Endodermal cell (in vitro differentiated cells): ENCODE measurements around the gene CENPK. TPM values are rescaled to one million over a fixed set of nuclear protein-coding genes. Genes with fewer than 3 reads are reported as not detected.
"Not testable (repeated sequence)": the region's sequence is repeated elsewhere in the genome, so short reads cannot be mapped to it uniquely, and the experiment has no call there.

ENCODE experiments used
- DNase-seq: peaks from one replicate; pipeline ENCODE4 v3.0.0-alpha.2; 2017
- H3K27ac ChIP-seq: 2 replicates; pipeline ENCODE4 v1.5.1; 2013; ENCODE audit warnings: mild to moderate bottlenecking, low read depth, low read length, moderate library complexity
- H3K27me3 ChIP-seq: 2 replicates; pipeline ENCODE4 v1.6.1; 2013; ENCODE audit warnings: mild to moderate bottlenecking, low read length, moderate library complexity; ENCODE audit not compliant: insufficient read depth, control insufficient read depth, poor library complexity, severe bottlenecking
- H3K36me3 ChIP-seq: 2 replicates; pipeline ENCODE4 v1.7.0; 2013; ENCODE audit warnings: mild to moderate bottlenecking, low read length, moderate library complexity; ENCODE audit not compliant: control insufficient read depth, insufficient read depth
- H3K4me1 ChIP-seq: one replicate; pipeline ENCODE4 v1.7.0; 2013; ENCODE audit warnings: low read length; ENCODE audit not compliant: control insufficient read depth, insufficient read depth
- H3K4me3 ChIP-seq: 2 replicates; pipeline ENCODE4 v1.5.1; 2013; ENCODE audit warnings: mild to moderate bottlenecking, low read length, moderate library complexity
- H3K9ac ChIP-seq: 2 replicates; pipeline ENCODE4 v1.6.1; 2013; ENCODE audit warnings: mild to moderate bottlenecking, low read length, moderate library complexity; ENCODE audit not compliant: poor library complexity, severe bottlenecking; ENCODE audit errors: extremely low read depth
- H3K9me3 ChIP-seq: 2 replicates; pipeline ENCODE4 v1.6.1; 2013; ENCODE audit warnings: mild to moderate bottlenecking, low read length, moderate library complexity; ENCODE audit not compliant: control insufficient read depth
- H3K27ac Mint-ChIP-seq: 2 replicates; pipeline ENCODE4 v1.8.0; 2020; ENCODE audit warnings: mixed read lengths
- H3K27me3 Mint-ChIP-seq: 2 replicates; pipeline ENCODE4 v1.8.0; 2021; ENCODE audit warnings: mild to moderate bottlenecking, mixed read lengths; ENCODE audit not compliant: insufficient read depth
- H3K36me3 Mint-ChIP-seq: 2 replicates; pipeline ENCODE4 v1.8.0; 2020; ENCODE audit warnings: low read depth, mixed read lengths
- H3K4me1 Mint-ChIP-seq: 2 replicates; pipeline ENCODE4 v1.8.0; 2020; ENCODE audit warnings: mixed read lengths
- H3K4me3 Mint-ChIP-seq: 2 replicates; pipeline ENCODE4 v1.8.0; 2020; ENCODE audit warnings: mild to moderate bottlenecking, moderate library complexity, mixed read lengths
- H3K9me3 Mint-ChIP-seq: 2 replicates; pipeline ENCODE4 v1.8.0; 2020; ENCODE audit warnings: mild to moderate bottlenecking, mixed read lengths
- CTCF ChIP-seq: fragments of 200-600 bp; sonication (generic); conservative IDR thresholded peaks from 2 replicates; pipeline ENCODE4 v1.5.0; 2021; ENCODE audit warnings: antibody characterized with exemption, mild to moderate bottlenecking
- WGBS, 2 experiments: methylation state at CpG; one replicate each; pipeline versions ENCODE4 v1.1.5 to v1.1.7; 2013; ENCODE audit warnings: missing lambda C conversion rate in 2 of 2, mixed read lengths in 1 of 2; ENCODE audit not compliant: insufficient coverage in 1 of 2, insufficient read length in 1 of 2; 5-methylcytosine and 5-hydroxymethylcytosine counted together
- total RNA-seq, 2 donors: library from RNA; stranded (reverse); fragmentation: NEBNext Ultra II Directional in 1 of 2; extraction: Animal tissue kit (Norgen Biotek cat#: 25700) in 1 of 2; gene quantifications; 2 replicates in 1 of 2; 3 replicates in 1 of 2; pipeline ENCODE4 v1.2.1, GENCODE V29; 2021

CENPK gene
- total RNA-seq, 2 donors from 2014 or later, result 49.9 to 66.7 TPM

DNA sequence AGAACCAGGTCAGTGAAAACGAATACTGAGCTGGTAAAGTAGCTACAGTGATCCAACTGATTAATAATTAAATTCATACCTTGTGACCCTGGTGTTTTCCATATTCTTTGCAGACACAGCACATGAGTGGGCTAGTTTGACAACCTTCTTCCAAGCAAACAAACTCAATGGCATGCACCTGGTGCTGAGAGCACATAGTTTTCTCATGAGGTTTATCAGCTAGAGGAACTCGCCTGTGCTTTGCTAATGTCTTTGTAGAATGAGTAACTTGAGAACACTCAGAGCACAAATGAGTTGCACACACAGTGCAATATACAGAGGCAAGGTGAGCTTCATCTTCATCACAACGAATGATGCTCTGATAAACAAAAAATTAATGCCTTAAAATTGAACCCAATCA, 48.6 kb upstream of the CENPK start:
- DNase-seq, result no peak
- Mint-ChIP-seq H3K4me3 (no peak overlapping the region), H3K27ac (no peak overlapping the region), H3K36me3 (peaks cover 37% of the 10 kb centered on the region), H3K27me3 (no peaks in the 10 kb centered on the region), H3K4me1 (no peaks in the 10 kb centered on the region), H3K9me3 (no peaks in the 10 kb centered on the region)
- WGBS, 2 experiments, result 78 to 92% methylated on average over 2 to 3 of the region's 3 CpGs
- Histone ChIP-seq H3K36me3 (peaks cover 73% of the 10 kb centered on the region), H3K4me1 (no peaks in the 10 kb centered on the region), H3K27me3 (no peaks in the 10 kb centered on the region), H3K9me3 (no peaks in the 10 kb centered on the region), H3K27ac (no peak overlapping the region), H3K9ac (no peak overlapping the region), H3K4me3 (no peak overlapping the region)
- no peak for TF ChIP-seq CTCF

DNA sequence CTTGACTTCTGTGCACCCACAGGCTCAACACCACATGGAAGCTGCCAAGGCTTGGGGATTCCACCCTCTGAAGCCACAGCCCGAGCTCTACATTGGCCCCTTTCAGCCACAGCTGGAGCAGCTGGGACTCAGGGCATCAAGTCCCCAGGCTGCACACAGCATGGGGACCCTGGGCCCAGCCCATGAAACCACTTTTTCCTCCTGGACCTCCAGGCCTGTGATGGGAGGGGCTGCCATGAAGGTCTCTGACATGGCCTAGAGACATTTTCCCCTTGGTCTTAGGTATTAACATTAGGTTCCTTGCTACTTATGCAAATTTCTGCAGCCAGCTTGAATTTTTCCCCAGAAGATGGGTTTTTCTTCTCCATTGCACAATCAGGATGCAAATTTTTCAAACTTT, 38.8 kb upstream of the CENPK start:
- Histone ChIP-seq H3K9me3 (peaks cover 47% of the 10 kb centered on the region), H3K36me3 (peaks cover 91% of the 10 kb centered on the region)
- DNase-seq, H3K4me3 Mint-ChIP-seq, H3K27me3 ChIP-seq, H3K4me3 ChIP-seq, H3K4me1 ChIP-seq, H3K27ac Mint-ChIP-seq, H3K9ac ChIP-seq, H3K4me1 Mint-ChIP-seq, H3K27me3 Mint-ChIP-seq, H3K27ac ChIP-seq: not testable (repeated sequence)
- 97 to 100% methylated on average over 1 of the region's 1 CpG for WGBS, 2 experiments
- peaks cover 83% of the 10 kb centered on the region for H3K36me3 Mint-ChIP-seq
- H3K9me3 Mint-ChIP-seq, result peaks cover 34% of the 10 kb centered on the region

- 96% methylated on average over 2 of the region's 2 CpGs; no CpG with 5 or more reads in 1 of the 2 experiments for WGBS, 2 experiments
- Histone ChIP-seq H3K4me1 (no peaks in the 10 kb centered on the region), H3K27ac (no peak overlapping the region), H3K27me3 (no peaks in the 10 kb centered on the region), H3K4me3 (no peak overlapping the region), H3K9ac (no peak overlapping the region), H3K36me3 (peaks cover 81% of the 10 kb centered on the region), H3K9me3 (no peaks in the 10 kb centered on the region)
- Mint-ChIP-seq H3K36me3 (peaks cover 40% of the 10 kb centered on the region), H3K27ac (no peak overlapping the region), H3K27me3 (no peaks in the 10 kb centered on the region), H3K4me1 (no peaks in the 10 kb centered on the region), H3K4me3 (no peak overlapping the region), H3K9me3 (no peaks in the 10 kb centered on the region)
- DNase-seq, result no peak
- TF ChIP-seq CTCF, result no peak
These were observed 25.7 kb upstream of the CENPK start for GRCh38 chr5:65588694-65589093.

GRCh38 chr5:65577141-65577540, 14.2 kb upstream of the CENPK start:
- H3K9me3 Mint-ChIP-seq, result no peaks in the 10 kb centered on the region
- no peaks in the 10 kb centered on the region for H3K4me1 ChIP-seq
- no peak overlapping the region for H3K4me3 Mint-ChIP-seq
- TF ChIP-seq CTCF, result no peak
- no peaks in the 10 kb centered on the region for H3K9me3 ChIP-seq
- H3K27me3 ChIP-seq, result no peaks in the 10 kb centered on the region
- H3K4me1 Mint-ChIP-seq, result peaks cover 3% of the 10 kb centered on the region
- peaks cover 57% of the 10 kb centered on the region for H3K36me3 Mint-ChIP-seq
- no peak for DNase-seq
- peaks cover 75% of the 10 kb centered on the region for H3K36me3 ChIP-seq
- H3K27me3 Mint-ChIP-seq, result no peaks in the 10 kb centered on the region
- no peak overlapping the region for H3K27ac Mint-ChIP-seq
- H3K27ac ChIP-seq, result no peak overlapping the region
- H3K9ac ChIP-seq, result no peak overlapping the region
- H3K4me3 ChIP-seq, result no peak overlapping the region
